SK-N-SH (cell line): ENCODE results near the gene ZMYND8. TPM values are rescaled to one million over a fixed set of nuclear protein-coding genes. Genes with fewer than 3 reads are reported as not detected.
A peak's percentile ranks its signal among the peaks of the same experiment; 100 is the strongest.

ENCODE experiments used
- CTCF ChIA-PET: fragments of 300-600, 350-600 bp; formaldehyde crosslinking; extraction: SDS; loops from one replicate; lab custom pipeline; 2021; lab: Yijun Ruan, JAX
- POLR2A ChIA-PET: fragments of 350-600 bp; sonication (Branson Sonifier 250); formaldehyde crosslinking; extraction: SDS; loops from one replicate; lab custom pipeline; 2020; ENCODE audit warnings: antibody characterized with exemption, inconsistent platforms; lab: Yijun Ruan, JAX
- DNase-seq: peaks from one replicate; pipeline ENCODE4 v3.0.0; 2012
- H2AFZ ChIP-seq: fragments of 200-600 bp; sonication (generic); 2 replicates; pipeline ENCODE4 v1.8.1; 2016; ENCODE audit warnings: antibody characterized with exemption, mild to moderate bottlenecking, low read depth
- H3F3A ChIP-seq: fragments of 200-600 bp; sonication (generic); replicated peaks from 2 replicates; pipeline ENCODE3; 2016; ENCODE audit warnings: antibody characterized with exemption, mild to moderate bottlenecking; ENCODE audit not compliant: insufficient read depth
- H3K27ac ChIP-seq, 2 experiments: fragments of 200-500 bp in 1 of 2; fragments of 200-600 bp in 1 of 2; sonication (Bioruptor generic) in 1 of 2; sonication (generic), shearing (Covaris generic) in 1 of 2; 2 replicates each; pipeline versions ENCODE4 v1.5.1 to v1.6.1; 2014 to 2016; ENCODE audit warnings: low read depth in 2 of 2, inconsistent platforms in 1 of 2, low read length in 1 of 2, mild to moderate bottlenecking in 1 of 2, mixed read lengths in 1 of 2
- H3K27me3 ChIP-seq: fragments of 200-600 bp; sonication (generic), shearing (Covaris generic); 2 replicates; pipeline ENCODE4 v1.6.1; 2016; ENCODE audit warnings: mixed run types; ENCODE audit not compliant: insufficient read depth
- H3K36me3 ChIP-seq, 2 experiments: fragments of 200-500 bp in 1 of 2; fragments of 200-600 bp in 1 of 2; sonication (Bioruptor generic) in 1 of 2; sonication (generic) in 1 of 2; replicated peaks in 1 of 2; 2 replicates each; pipeline versions ENCODE3 to v1.5.1; 2014 to 2016; ENCODE audit warnings: low read length in 1 of 2, mild to moderate bottlenecking in 1 of 2; ENCODE audit not compliant: insufficient read depth in 2 of 2, control insufficient read depth in 1 of 2
- H3K4me1 ChIP-seq, 2 experiments: fragments of 200-500 bp in 1 of 2; fragments of 200-600 bp in 1 of 2; sonication (Bioruptor generic) in 1 of 2; sonication (generic), shearing (Covaris generic) in 1 of 2; 2 replicates each; pipeline versions ENCODE4 v1.5.1 to v1.6.1; 2014 to 2016; ENCODE audit warnings: low read depth in 1 of 2, low read length in 1 of 2, mixed run types in 1 of 2; ENCODE audit not compliant: insufficient read depth in 2 of 2, control insufficient read depth in 1 of 2
- H3K4me2 ChIP-seq: fragments of 200-600 bp; sonication (generic), shearing (Covaris generic); 2 replicates; pipeline ENCODE4 v1.6.1; 2017; ENCODE audit warnings: mixed run types
- H3K4me3 ChIP-seq, 2 experiments: fragments of 200-500 bp in 1 of 2; fragments of 200-600 bp in 1 of 2; sonication (Bioruptor generic) in 1 of 2; sonication (generic), shearing (Covaris generic) in 1 of 2; 2 replicates each; pipeline versions ENCODE4 v1.5.1 to v1.8.1; 2014 to 2016; ENCODE audit warnings: low read depth in 2 of 2, inconsistent platforms in 1 of 2, low read length in 1 of 2, mild to moderate bottlenecking in 1 of 2, mixed read lengths in 1 of 2, moderate library complexity in 1 of 2
- H3K79me2 ChIP-seq: fragments of 200-600 bp; sonication (generic); 2 replicates; pipeline ENCODE4 v1.8.1; 2017; ENCODE audit warnings: mild to moderate bottlenecking; ENCODE audit not compliant: insufficient read depth
- H3K9ac ChIP-seq: fragments of 200-600 bp; sonication (generic); 2 replicates; pipeline ENCODE4 v1.6.1; 2017; ENCODE audit warnings: mixed run types
- H3K9me2 ChIP-seq: fragments of 200-600 bp; sonication (generic); 2 replicates; pipeline ENCODE4 v1.6.1; 2017; ENCODE audit warnings: mixed run types
- H3K9me3 ChIP-seq: fragments of 200-600 bp; sonication (generic); 2 replicates; pipeline ENCODE4 v1.6.1; 2017; ENCODE audit warnings: mixed run types, mild to moderate bottlenecking, moderate library complexity
- H4K20me1 ChIP-seq: fragments of 200-600 bp; sonication (generic); 2 replicates; pipeline ENCODE4 v1.6.1; 2017; ENCODE audit warnings: mild to moderate bottlenecking, mixed run types; ENCODE audit not compliant: insufficient read depth
- EP300 ChIP-seq, 2 experiments: IDR thresholded peaks; 2 replicates each; pipeline versions ENCODE4 v1.4.0 to v1.6.1; 2012; ENCODE audit warnings: borderline replicate concordance in 1 of 2, low read depth in 1 of 2, low read length in 1 of 2
- EZH2phosphoT487 ChIP-seq: fragments of 200-600 bp; sonication (generic); IDR thresholded peaks from 2 replicates; pipeline ENCODE4 v1.6.1; 2017; ENCODE audit warnings: low read depth, mixed run types, mild to moderate bottlenecking, antibody characterized with exemption, moderate library complexity, borderline replicate concordance
- GATA2 ChIP-seq: sonication (generic); formaldehyde crosslinking; IDR thresholded peaks from 2 replicates; pipeline ENCODE4 v1.5.0; 2020; ENCODE audit warnings: mild to moderate bottlenecking, missing genetic modification reagents
- JUND ChIP-seq: IDR thresholded peaks from 2 replicates; pipeline ENCODE4 v1.4.0; 2012
- MEF2A ChIP-seq: IDR thresholded peaks from 2 replicates; pipeline ENCODE4 v1.4.0; 2012; ENCODE audit warnings: low read depth, borderline replicate concordance
- SIN3A ChIP-seq: IDR thresholded peaks from 2 replicates; pipeline ENCODE4 v1.6.1; 2012; ENCODE audit warnings: low read depth, mild to moderate bottlenecking, low read length, moderate library complexity, borderline replicate concordance
- SMC3 ChIP-seq: IDR thresholded peaks from 2 replicates; pipeline ENCODE4 v1.6.1; 2012; ENCODE audit warnings: low read depth, low read length, improper control_type of control experiment
- TAF1 ChIP-seq: IDR thresholded peaks from 2 replicates; pipeline ENCODE4 v1.6.1; 2012; ENCODE audit warnings: low read depth, mild to moderate bottlenecking, low read length, moderate library complexity, borderline replicate concordance
- TCF12 ChIP-seq: IDR thresholded peaks from 2 replicates; pipeline ENCODE4 v1.4.0; 2012
- YY1 ChIP-seq: IDR thresholded peaks from 2 replicates; pipeline ENCODE4 v1.4.0; 2012; ENCODE audit warnings: low read depth, mild to moderate bottlenecking
- WGBS: methylation state at CpG from one replicate; pipeline ENCODE4 v1.1.6; 2017; ENCODE audit warnings: low lambda C conversion rate; 5-methylcytosine and 5-hydroxymethylcytosine counted together
- polyA plus RNA-seq, 3 experiments: library from polyadenylated mRNA; depleted of rRNA; stranded (reverse); fragments of >200 nt; gene quantifications; 2 replicates each; pipeline ENCODE4 v1.2.3, GENCODE V29; 2012
- TF ChIP-seq, protein P1 (sequence below): IDR thresholded peaks from 2 replicates; pipeline ENCODE4; 2012
- TF ChIP-seq, protein P2 (sequence below): fragments of 200-600 bp; sonication (generic); IDR thresholded peaks from 2 replicates; pipeline ENCODE4 v1.6.1; 2017; ENCODE audit warnings: antibody characterized with exemption, mild to moderate bottlenecking, moderate library complexity
- TF ChIP-seq, protein P3 (sequence below): fragments of 150-350 bp; IDR thresholded peaks from 2 replicates; pipeline ENCODE4 v1.6.1; 2016; ENCODE audit warnings: mild to moderate bottlenecking, low read depth, low read length

The ZMYND8 gene
- polyA plus RNA-seq, 1 of the 3 experiments (the other 2 are of a cell fraction) = 25.3 TPM

DNA sequence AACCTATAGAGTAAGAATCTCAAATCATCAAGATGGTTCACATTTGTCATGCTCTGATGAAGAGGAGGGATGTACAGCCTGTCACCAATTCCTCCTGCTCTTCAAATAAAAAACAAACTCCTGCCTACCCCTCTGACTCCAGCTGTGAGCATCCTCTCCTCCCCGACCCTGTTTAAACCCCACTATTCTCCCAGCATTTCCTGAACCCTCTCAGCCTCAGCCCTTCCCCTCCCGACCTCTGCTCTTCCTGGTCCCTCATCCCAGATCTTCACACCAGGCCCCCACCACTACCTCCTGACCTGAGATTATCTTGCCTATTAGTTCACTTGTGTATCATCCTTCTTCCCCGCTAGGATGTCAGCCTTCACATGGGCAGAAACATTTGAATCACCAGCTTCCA, 75.8 kb downstream of the ZMYND8 start:
- Histone ChIP-seq H3K27ac (no peak overlapping the region), H3K79me2 (peaks cover 22% of the 10 kb centered on the region), H3K9me3 (no peaks in the 10 kb centered on the region), H3F3A (peaks cover 44% of the 10 kb centered on the region), H3K4me2 (no peak overlapping the region), H3K36me3 (peaks cover 44 to 72% of the 10 kb centered on the region in 2 experiments), H3K9ac (no peak overlapping the region), H3K4me1 (peaks cover 17 to 22% of the 10 kb centered on the region in 2 experiments), H3K9me2 (no peaks in the 10 kb centered on the region), H2AFZ (no peak overlapping the region), H3K4me3 (no peak overlapping the region), H4K20me1 (no peaks in the 10 kb centered on the region), H3K27me3 (no peaks in the 10 kb centered on the region)
- ChIA-PET POLR2A (no interaction called here), CTCF (interaction anchor here (1.2 to 16.3 kb wide), 3 partner anchors 8 to 340 kb away, joined by 4 to 546 read pairs (median 56); no protein-coding TSS in a partner anchor)
- TF ChIP-seq SMC3 = no peak
- no peak for TF ChIP-seq TCF12
- TF ChIP-seq EP300 (IDR thresholded peaks at IDR 0.05; ENCODE audit: borderline replicate concordance in 1 of 2, low read depth in 1 of 2, low read length in 1 of 2) = no peak
- TF ChIP-seq GATA2 = no peak
- no peak for DNase-seq
- WGBS = 91% methylated on average over 3 of the region's 3 CpGs

DNA sequence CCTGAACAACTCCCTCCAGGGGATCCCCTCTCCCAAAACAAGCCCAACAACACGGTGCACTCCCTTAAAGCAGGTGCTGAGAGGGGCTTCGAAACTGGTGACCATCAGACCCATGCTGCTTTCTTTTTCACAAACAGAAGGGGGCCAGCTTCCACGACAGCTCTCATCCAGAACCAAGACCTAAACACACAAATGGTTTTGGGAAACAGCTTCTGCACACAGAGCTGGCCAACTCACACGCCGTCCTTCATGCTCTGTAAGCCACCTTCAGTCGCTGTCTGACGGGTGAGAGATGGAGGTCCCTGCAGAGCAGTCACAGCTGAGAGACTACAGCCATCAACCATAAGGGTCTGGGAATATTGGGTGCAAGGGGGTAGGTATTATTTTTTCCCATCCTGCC, 76.3 kb downstream of the ZMYND8 start:
- WGBS = 97% methylated on average over 7 of the region's 7 CpGs
- no peaks in the 10 kb centered on the region for H3K27me3 ChIP-seq
- H3K27ac ChIP-seq = peak overlapping the region in 1 of 2 experiments; percentile 97; a peak in 1 of 4 replicates
- TF ChIP-seq MEF2A (no peak), SIN3A (no peak), YY1 (no peak), EZH2phosphoT487 (no peak), JUND (no peak), TAF1 (no peak)
- TF ChIP-seq, protein P1, sequence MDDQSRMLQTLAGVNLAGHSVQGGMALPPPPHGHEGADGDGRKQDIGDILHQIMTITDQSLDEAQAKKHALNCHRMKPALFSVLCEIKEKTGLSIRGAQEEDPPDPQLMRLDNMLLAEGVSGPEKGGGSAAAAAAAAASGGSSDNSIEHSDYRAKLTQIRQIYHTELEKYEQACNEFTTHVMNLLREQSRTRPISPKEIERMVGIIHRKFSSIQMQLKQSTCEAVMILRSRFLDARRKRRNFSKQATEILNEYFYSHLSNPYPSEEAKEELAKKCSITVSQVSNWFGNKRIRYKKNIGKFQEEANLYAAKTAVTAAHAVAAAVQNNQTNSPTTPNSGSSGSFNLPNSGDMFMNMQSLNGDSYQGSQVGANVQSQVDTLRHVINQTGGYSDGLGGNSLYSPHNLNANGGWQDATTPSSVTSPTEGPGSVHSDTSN = no peak
- TF ChIP-seq, protein P2, sequence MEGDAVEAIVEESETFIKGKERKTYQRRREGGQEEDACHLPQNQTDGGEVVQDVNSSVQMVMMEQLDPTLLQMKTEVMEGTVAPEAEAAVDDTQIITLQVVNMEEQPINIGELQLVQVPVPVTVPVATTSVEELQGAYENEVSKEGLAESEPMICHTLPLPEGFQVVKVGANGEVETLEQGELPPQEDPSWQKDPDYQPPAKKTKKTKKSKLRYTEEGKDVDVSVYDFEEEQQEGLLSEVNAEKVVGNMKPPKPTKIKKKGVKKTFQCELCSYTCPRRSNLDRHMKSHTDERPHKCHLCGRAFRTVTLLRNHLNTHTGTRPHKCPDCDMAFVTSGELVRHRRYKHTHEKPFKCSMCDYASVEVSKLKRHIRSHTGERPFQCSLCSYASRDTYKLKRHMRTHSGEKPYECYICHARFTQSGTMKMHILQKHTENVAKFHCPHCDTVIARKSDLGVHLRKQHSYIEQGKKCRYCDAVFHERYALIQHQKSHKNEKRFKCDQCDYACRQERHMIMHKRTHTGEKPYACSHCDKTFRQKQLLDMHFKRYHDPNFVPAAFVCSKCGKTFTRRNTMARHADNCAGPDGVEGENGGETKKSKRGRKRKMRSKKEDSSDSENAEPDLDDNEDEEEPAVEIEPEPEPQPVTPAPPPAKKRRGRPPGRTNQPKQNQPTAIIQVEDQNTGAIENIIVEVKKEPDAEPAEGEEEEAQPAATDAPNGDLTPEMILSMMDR = no peak
- TF ChIP-seq, protein P3, sequence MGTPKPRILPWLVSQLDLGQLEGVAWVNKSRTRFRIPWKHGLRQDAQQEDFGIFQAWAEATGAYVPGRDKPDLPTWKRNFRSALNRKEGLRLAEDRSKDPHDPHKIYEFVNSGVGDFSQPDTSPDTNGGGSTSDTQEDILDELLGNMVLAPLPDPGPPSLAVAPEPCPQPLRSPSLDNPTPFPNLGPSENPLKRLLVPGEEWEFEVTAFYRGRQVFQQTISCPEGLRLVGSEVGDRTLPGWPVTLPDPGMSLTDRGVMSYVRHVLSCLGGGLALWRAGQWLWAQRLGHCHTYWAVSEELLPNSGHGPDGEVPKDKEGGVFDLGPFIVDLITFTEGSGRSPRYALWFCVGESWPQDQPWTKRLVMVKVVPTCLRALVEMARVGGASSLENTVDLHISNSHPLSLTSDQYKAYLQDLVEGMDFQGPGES = no peak
- H3K79me2 ChIP-seq = peaks cover 22% of the 10 kb centered on the region
- ChIA-PET CTCF (interaction anchor here (1.2 to 16.3 kb wide), 3 partner anchors 8 to 341 kb away, joined by 4 to 546 read pairs (median 56); no protein-coding TSS in a partner anchor), POLR2A (interaction anchor here (0.9 kb wide), 1 partner anchor 72 kb away, joined by 4 read pairs; no protein-coding TSS in a partner anchor)
- no peak overlapping the region for H3K4me2 ChIP-seq
- no peaks in the 10 kb centered on the region for H4K20me1 ChIP-seq
- H3K9me3 ChIP-seq = no peaks in the 10 kb centered on the region
- H3K36me3 ChIP-seq = peaks cover 39 to 72% of the 10 kb centered on the region in 2 experiments
- H2AFZ ChIP-seq = no peak overlapping the region
- H3K4me3 ChIP-seq = no peak overlapping the region
- H3K9ac ChIP-seq = no peak overlapping the region
- no peak for DNase-seq
- peaks cover 48% of the 10 kb centered on the region for H3F3A ChIP-seq
- peaks cover 17 to 26% of the 10 kb centered on the region in 2 experiments for H3K4me1 ChIP-seq
- H3K9me2 ChIP-seq = no peaks in the 10 kb centered on the region
